Stimulated activated CD4-positive, alpha-beta T cell treated with anti-CD3 and anti-CD28 coated beads, Interleukin-12 subunit alpha, Interleukin-12 subunit beta, amount 100 ng/mL, for 24 hours (primary cell): ENCODE data around the gene SLC38A10.

ENCODE experiments used
- DNase-seq, 2 experiments: peaks; one replicate each; pipeline ENCODE4 v3.0.0-alpha.2; 2020; ENCODE audit warnings: low read depth in 2 of 2

Gene SLC38A10

DNA sequence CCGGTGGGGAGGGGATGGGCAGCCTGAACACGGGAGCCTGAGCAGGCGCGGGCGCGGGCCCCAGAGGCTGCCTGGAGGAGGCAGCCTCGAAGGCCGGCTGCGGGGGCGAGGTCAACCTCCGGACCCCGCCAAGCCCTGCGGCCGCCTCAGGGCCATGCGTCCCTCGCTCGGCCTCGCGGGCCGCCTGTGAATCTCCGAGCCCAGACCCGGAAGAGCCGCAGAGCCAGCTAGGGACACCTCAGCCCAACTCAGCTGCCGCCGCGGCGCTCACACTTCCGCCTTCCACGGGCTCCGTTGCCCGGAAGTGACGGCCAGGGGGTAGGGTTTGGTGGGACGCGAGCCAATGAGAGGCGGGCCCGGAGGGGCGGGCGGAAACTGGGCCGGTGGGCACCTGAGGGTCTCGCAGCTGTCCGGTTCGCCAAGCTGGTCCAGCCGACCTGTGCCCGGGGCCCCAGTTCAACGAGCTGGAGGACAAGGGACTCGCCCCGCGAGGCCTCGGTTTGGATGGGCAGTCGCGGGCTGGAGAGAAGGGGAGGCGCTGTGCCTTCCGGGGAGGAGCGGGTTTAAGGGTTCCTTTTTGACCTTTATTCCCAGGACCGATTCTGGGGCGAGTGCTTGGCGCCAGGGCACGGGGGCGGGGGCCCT, at the start of gene SLC38A10:
TSS of gene SLC38A10 (minus strand) at position 277 of the 645 bp plus-strand sequence. CDS start 386 bp downstream, outside the sequence.
- peak; percentile 81 to 91 for DNase-seq

GRCh38 chr17:81342269-81343070, 47.4 kb upstream of the SLC38A10 start:
- DNase-seq, result no peak

GRCh38 chr17:81341516-81342268, 46.6 kb upstream of the SLC38A10 start:
- DNase-seq, result no peak

DNA sequence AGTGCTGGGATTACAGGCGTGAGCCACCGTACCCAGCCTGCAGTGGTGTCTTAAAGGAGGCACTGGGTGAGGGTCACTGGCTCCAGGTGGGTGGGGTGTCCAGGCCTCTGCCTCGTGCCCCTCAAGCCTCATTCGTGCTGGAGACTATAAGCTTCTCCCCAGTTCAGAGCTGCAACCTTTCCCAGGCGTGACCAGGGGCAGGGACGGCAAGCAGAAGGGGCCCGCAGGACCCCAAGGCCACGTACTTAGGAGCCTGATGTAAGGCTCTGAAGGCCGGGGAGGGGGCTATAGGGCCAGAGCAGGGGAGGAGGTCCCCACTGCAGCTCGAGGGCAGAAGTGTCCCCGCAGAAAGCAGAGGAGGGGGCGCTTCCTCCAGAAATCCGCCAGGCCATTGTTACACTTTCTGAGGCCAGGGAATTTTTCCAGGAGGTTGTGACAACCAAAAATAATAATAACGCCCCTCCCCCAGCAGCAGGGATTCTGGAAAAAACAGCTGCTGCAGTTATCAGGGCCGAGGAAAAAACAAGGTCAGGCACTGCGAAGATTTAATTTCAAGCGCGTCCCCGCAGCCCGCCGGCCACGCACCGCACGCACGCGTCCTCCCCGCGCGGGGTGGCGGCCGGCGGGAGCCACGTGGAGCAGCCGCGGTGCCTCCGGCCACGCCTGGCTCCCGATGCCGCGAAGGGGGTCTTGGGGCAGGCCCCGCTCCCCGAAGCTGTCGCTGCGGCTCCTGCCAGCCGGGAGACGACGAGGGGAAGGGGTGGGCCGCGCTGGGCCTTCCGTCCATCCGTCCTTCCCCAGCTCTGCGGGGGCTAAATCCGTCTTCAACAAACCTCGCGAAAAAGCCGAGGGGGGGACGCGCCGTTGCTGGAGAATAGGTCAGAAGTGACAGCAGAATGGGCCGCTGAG, 45.8 kb upstream of the SLC38A10 start:
- no peak for DNase-seq

GRCh38 chr17:81339534-81340296, 44.6 kb upstream of the SLC38A10 start:
- DNase-seq, result no peak

- no peak for DNase-seq
Measured at GRCh38 chr17:81339191-81339533, 44.1 kb upstream of the SLC38A10 start.

GRCh38 chr17:81338274-81339190, 43.4 kb upstream of the SLC38A10 start:
- no peak for DNase-seq

- DNase-seq, result no peak
Measured at GRCh38 chr17:81337476-81337879, 42.4 kb upstream of the SLC38A10 start.

- DNase-seq, result no peak
Measured at GRCh38 chr17:81336930-81337325, 41.8 kb upstream of the SLC38A10 start.

DNA sequence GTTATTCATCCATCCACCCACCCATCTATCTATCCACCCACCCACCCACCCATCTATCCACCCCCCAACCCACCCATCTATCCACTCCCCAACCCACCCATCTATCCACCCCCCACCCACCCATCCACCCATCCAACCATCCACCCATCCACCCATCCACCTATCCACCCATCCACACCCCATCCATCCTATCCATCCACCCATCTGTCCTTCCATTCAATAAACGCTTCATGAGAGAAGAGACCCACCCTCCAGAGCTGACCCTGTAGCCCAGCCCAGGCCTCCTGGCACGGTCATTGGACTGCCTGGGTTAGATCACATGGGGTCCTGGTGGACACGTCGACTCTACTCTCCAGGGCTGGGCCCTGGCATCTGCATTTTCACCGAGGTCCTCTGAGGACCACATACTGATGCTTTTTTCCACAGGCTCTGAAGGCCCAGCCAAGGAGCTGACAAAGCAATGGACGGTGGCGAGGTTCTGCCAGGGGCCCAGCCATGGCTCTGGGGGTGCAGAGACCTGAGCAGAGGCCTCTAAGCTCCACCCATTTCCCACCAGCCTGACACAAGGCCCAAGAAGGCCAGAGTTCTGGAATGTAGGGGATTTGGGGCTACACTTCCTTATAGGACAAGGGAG, 41.3 kb upstream of the SLC38A10 start:
- no peak for DNase-seq

- no peak for DNase-seq
Measured at GRCh38 chr17:81335773-81336157, 40.7 kb upstream of the SLC38A10 start.

- DNase-seq, result no peak
Measured at GRCh38 chr17:81334987-81335772, 40.1 kb upstream of the SLC38A10 start.

- no peak for DNase-seq
Measured at GRCh38 chr17:81334391-81334901, 39.3 kb upstream of the SLC38A10 start.

DNA sequence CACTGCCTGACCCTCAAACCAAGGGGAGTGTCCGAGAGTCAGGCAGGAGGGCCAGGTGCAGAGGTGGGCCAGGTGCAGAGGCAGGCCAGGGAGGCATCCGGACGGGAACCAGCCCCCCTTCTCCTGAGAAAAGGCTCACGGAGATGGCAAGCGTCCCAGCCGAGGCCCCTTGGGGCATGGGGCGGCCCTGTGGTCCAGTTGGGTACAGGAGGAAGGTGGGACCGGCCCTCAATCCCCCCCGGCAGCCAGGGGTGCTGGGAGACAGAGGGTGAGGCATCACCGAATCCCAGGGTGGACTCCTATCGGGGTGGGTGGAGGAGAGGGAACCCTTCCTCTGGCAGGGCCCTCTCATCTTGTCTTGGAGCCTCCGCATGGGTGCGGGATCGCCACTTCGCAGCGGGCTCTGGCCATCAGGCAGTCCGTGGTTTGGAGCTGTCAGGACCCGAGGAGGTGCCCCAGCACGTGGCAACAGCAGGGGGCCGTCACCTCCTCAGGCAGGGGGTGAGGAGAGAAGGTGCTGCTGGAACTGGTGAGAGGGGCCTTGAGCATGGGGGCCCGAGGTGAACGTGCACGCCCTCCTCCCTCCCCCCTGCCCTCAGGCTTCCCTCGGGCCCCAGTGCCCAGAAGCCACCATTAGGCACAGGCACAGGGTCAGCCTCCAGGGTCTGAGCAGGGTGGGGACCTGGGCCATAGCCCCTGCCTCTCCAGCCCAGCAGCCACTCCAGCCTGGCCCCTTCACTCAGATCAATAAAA, 38.7 kb upstream of the SLC38A10 start:
- DNase-seq, result no peak

GRCh38 chr17:81332914-81333528, 37.9 kb upstream of the SLC38A10 start:
- DNase-seq, result no peak

DNA sequence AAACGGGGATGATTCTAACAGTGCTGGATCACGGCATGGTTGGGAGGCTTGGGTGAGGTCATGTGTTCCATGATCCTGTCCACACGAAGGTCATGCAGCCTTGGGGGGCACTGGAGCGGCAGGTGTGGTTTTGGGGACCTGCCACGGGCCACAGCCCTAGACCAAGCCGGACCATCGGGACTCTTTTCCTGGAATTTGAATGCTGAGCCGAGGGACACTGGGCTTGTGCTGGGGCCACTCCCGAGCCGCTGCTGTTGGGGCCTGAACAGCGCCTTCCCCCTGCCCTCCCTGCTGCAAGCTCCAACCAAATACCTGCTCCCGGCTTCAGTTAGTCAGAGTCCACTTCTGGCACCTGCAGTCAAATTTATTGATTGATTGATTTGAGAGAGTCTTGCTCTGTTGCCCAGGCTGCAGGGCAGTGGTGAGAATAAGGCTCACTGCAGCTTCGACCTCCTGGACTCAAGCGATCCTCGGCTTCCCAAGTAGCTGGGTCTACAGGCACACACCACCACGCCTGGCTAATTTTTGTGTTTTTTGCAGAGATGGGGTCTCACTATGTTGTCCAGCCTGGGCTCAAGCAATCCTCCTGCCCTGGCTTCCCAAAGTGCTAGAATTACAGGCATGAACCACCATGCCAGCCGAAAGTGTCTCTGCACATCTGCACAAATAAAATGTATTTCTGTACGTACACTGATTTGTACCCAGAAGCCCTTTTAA, 37.2 kb upstream of the SLC38A10 start:
- DNase-seq, result no peak
